GM21360 (cell line): ENCODE measurements around the gene GPR15LG.
A peak's percentile ranks its signal among the peaks of the same experiment; 100 is the strongest.

ENCODE experiments used
- ATAC-seq: cut with Tn5 transposase; IDR thresholded peaks from one replicate; pipeline ENCODE4 v1.9.1; 2021; ENCODE audit warnings: mild to moderate bottlenecking, moderate library complexity; ENCODE audit not compliant: unreplicated experiment

GPR15LG gene

GRCh38 chr10:84214046-84214572, 40.5 kb downstream of the GPR15LG start:
- peak; percentile 14 for ATAC-seq

GRCh38 chr10:84214612-84215235, 41.1 kb downstream of the GPR15LG start:
- peak; percentile 83 for ATAC-seq

GRCh38 chr10:84216834-84217233, 43.2 kb downstream of the GPR15LG start:
- ATAC-seq: no peak

GRCh38 chr10:84217746-84218145, 44.1 kb downstream of the GPR15LG start:
- no peak for ATAC-seq

GRCh38 chr10:84221916-84222315, 48.3 kb downstream of the GPR15LG start:
- no peak for ATAC-seq

GRCh38 chr10:84224411-84225028, 50.9 kb downstream of the GPR15LG start:
- ATAC-seq: no peak

- no peak for ATAC-seq
Observed at GRCh38 chr10:84225427-84226173, 52.0 kb downstream of the GPR15LG start, which contains the start of gene LRIT2. TSS of gene LRIT2 (minus strand) at chr10:84225544. CDS start at chr10:84225520, 24 bp downstream.

GRCh38 chr10:84226616-84227015, 53.0 kb downstream of the GPR15LG start:
- no peak for ATAC-seq

GRCh38 chr10:84227810-84228209, 54.2 kb downstream of the GPR15LG start:
- no peak for ATAC-seq

- ATAC-seq: no peak
Observed at GRCh38 chr10:84230359-84230758, 56.8 kb downstream of the GPR15LG start.

GRCh38 chr10:84232376-84232775, 58.8 kb downstream of the GPR15LG start:
- no peak for ATAC-seq

GRCh38 chr10:84233940-84234339, 60.3 kb downstream of the GPR15LG start:
- no peak for ATAC-seq

- no peak for ATAC-seq
Observed at GRCh38 chr10:84234479-84234878, 60.9 kb downstream of the GPR15LG start.
